Activated CD8-positive, alpha-beta memory T cell treated with anti-CD3 and anti-CD28 coated beads for 48 hours (primary cell): Measurements from ENCODE around the gene PGF.
A peak's percentile ranks its signal among the peaks of the same experiment; 100 is the strongest.

Experiments used
- DNase-seq, 3 experiments: peaks; one replicate each; pipeline ENCODE4 v3.0.0-alpha.2; 2020; ENCODE audit warnings: low read depth in 2 of 3, low spot score in 2 of 3

Gene PGF

GRCh38 chr14:74921053-74921620 is 34.3 kb downstream of the PGF start:
- no peak for DNase-seq

- DNase-seq = no peak
Observed at GRCh38 chr14:74920281-74920680, 35.1 kb downstream of the PGF start.

GRCh38 chr14:74919421-74920165 is 35.8 kb downstream of the PGF start:
- DNase-seq = no peak

GRCh38 chr14:74918380-74918779 is 37.0 kb downstream of the PGF start:
- DNase-seq = no peak

GRCh38 chr14:74917646-74918081 is 37.7 kb downstream of the PGF start:
- DNase-seq = no peak

- DNase-seq = no peak
Observed at GRCh38 chr14:74917178-74917543, 38.2 kb downstream of the PGF start.

- DNase-seq = no peak
Observed at GRCh38 chr14:74915826-74916225, 39.6 kb downstream of the PGF start.

- no peak for DNase-seq
Observed at GRCh38 chr14:74915426-74915825, 40.0 kb downstream of the PGF start.

GRCh38 chr14:74913986-74914573 is 41.3 kb downstream of the PGF start:
- no peak for DNase-seq

GRCh38 chr14:74913393-74913910 is 41.9 kb downstream of the PGF start:
- DNase-seq = no peak

GRCh38 chr14:74912801-74913200 is 42.6 kb downstream of the PGF start:
- DNase-seq = no peak

GRCh38 chr14:74912111-74912510 is 43.3 kb downstream of the PGF start:
- DNase-seq = no peak

- no peak for DNase-seq
Observed at GRCh38 chr14:74911704-74912103, 43.7 kb downstream of the PGF start.

- DNase-seq = no peak
Observed at GRCh38 chr14:74911221-74911620, 44.2 kb downstream of the PGF start.

- no peak for DNase-seq
Observed at GRCh38 chr14:74910556-74910955, 44.8 kb downstream of the PGF start.

GRCh38 chr14:74909911-74910310 is 45.5 kb downstream of the PGF start:
- no peak for DNase-seq

GRCh38 chr14:74909501-74909900 is 45.9 kb downstream of the PGF start:
- no peak for DNase-seq

- DNase-seq = no peak
Observed at GRCh38 chr14:74908861-74909341, 46.5 kb downstream of the PGF start.

- no peak for DNase-seq
Observed at GRCh38 chr14:74907744-74908143, 47.7 kb downstream of the PGF start.

- DNase-seq = no peak
Observed at GRCh38 chr14:74906925-74907521, 48.4 kb downstream of the PGF start.

GRCh38 chr14:74905595-74906142 is 49.7 kb downstream of the PGF start:
- peak; percentile 44 to 86 (median 72) for DNase-seq
